Measurements from ENCODE around the gene MYOCD. TPM values are rescaled to one million over a fixed set of nuclear protein-coding genes. Genes with fewer than 3 reads are reported as not detected.
A peak's percentile ranks its signal among the peaks of the same experiment; 100 is the strongest.

Gene MYOCD
- polyA plus RNA-seq, 4 donors, result 4.4 to 6.3 (median 5.6) TPM

- DNase-seq (ENCODE audit: low read depth in 4 of 4, low spot score in 2 of 4), result no peak
These were observed 79.1 kb downstream of the MYOCD start for GRCh38 chr17:12744786-12745185.

- DNase-seq (ENCODE audit: low read depth in 4 of 4, low spot score in 2 of 4), result no peak
These were observed 79.8 kb downstream of the MYOCD start for GRCh38 chr17:12745486-12745885.

- DNase-seq (ENCODE audit: low read depth in 4 of 4, low spot score in 2 of 4), result no peak
These were observed 91.1 kb downstream of the MYOCD start for GRCh38 chr17:12756786-12757185.

- no peak for DNase-seq (ENCODE audit: low read depth in 4 of 4, low spot score in 2 of 4)
These were observed 93.4 kb downstream of the MYOCD start for GRCh38 chr17:12759090-12759489.

GRCh38 chr17:12765548-12765947 is 99.9 kb downstream of the MYOCD start:
- no peak for DNase-seq (ENCODE audit: low read depth in 4 of 4, low spot score in 2 of 4)

GRCh38 chr17:12768255-12768654 is 102.6 kb downstream of the MYOCD start:
- no peak for DNase-seq (ENCODE audit: low read depth in 4 of 4, low spot score in 2 of 4)

- DNase-seq (ENCODE audit: low read depth in 4 of 4, low spot score in 2 of 4), result no peak
These were observed 104.3 kb downstream of the MYOCD start for GRCh38 chr17:12769981-12770380.

GRCh38 chr17:12773153-12773552 is 107.5 kb downstream of the MYOCD start:
- DNase-seq (ENCODE audit: low read depth in 4 of 4, low spot score in 2 of 4), result no peak

GRCh38 chr17:12789075-12789480 is 123.4 kb downstream of the MYOCD start:
- DNase-seq (ENCODE audit: low read depth in 4 of 4, low spot score in 2 of 4), result peak in 1 of 4 donors; percentile 48

GRCh38 chr17:12789481-12790248 is 124.0 kb downstream of the MYOCD start, which contains the start of gene ARHGAP44:
Gene ARHGAP44 (plus strand): TSS chr17:12789498. CDS start chr17:12789839, 341 bp downstream.
- DNase-seq (ENCODE audit: low read depth in 4 of 4, low spot score in 2 of 4), result peak in 1 of 4 donors; percentile 44

- DNase-seq (ENCODE audit: low read depth in 4 of 4, low spot score in 2 of 4), result no peak
These were observed 124.8 kb downstream of the MYOCD start for GRCh38 chr17:12790249-12791106.

GRCh38 chr17:12794919-12795532 is 129.3 kb downstream of the MYOCD start:
- DNase-seq (ENCODE audit: low read depth in 4 of 4, low spot score in 2 of 4), result no peak

GRCh38 chr17:12800855-12801365 is 135.2 kb downstream of the MYOCD start:
- no peak for DNase-seq (ENCODE audit: low read depth in 4 of 4, low spot score in 2 of 4)

GRCh38 chr17:12806630-12807029 is 140.9 kb downstream of the MYOCD start:
- no peak for DNase-seq (ENCODE audit: low read depth in 4 of 4, low spot score in 2 of 4)

- no peak for DNase-seq (ENCODE audit: low read depth in 4 of 4, low spot score in 2 of 4)
These were observed 143.0 kb downstream of the MYOCD start for GRCh38 chr17:12808723-12809122.

GRCh38 chr17:12812877-12813276 is 147.2 kb downstream of the MYOCD start:
- DNase-seq (ENCODE audit: low read depth in 4 of 4, low spot score in 2 of 4), result no peak

- no peak for DNase-seq (ENCODE audit: low read depth in 4 of 4, low spot score in 2 of 4)
These were observed 148.0 kb downstream of the MYOCD start for GRCh38 chr17:12813664-12814063.

GRCh38 chr17:12814718-12815117 is 149.0 kb downstream of the MYOCD start:
- no peak for DNase-seq (ENCODE audit: low read depth in 4 of 4, low spot score in 2 of 4)

GRCh38 chr17:12815642-12816141 is 150.0 kb downstream of the MYOCD start:
- no peak for DNase-seq (ENCODE audit: low read depth in 4 of 4, low spot score in 2 of 4)
